Measurements from ENCODE around the gene FHL2.
"Not testable (repeated sequence)": the region's sequence is repeated elsewhere in the genome, so short reads cannot be mapped to it uniquely, and the experiment has no call there.

The FHL2 gene

DNA sequence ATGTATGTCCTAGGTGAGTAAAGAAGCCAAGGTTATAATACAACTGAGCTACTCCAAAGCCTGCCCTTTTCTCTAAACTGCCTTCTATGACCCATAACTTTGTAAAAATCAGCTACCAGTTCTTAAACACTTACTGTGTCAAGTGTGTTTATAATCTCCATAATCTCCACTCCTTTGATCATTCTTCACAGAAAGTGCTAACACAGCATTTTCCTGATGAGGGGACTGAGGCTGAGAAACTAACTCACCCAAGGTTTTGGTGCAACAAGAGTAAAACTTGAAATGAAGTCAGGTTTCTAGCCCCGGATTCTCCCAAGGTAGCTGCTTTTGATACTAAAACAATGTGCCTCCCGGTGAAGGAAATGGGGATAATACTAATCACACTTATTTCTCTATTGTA lies 63.4 kb downstream of the FHL2 start:
- no peak overlapping the region for H3K4me3 ChIP-seq (ENCODE audit: low read depth, low read length)
- 0 out of 2 replicates have a peak, but pooled peaks cover 4% of the 10 kb centered on the region for H3K27me3 ChIP-seq (ENCODE audit: control insufficient read depth, insufficient read depth, low read length)
- peaks cover 10% of the 10 kb centered on the region for H3K4me1 ChIP-seq (ENCODE audit: control insufficient read depth, insufficient read depth, low read length)
- no peak overlapping the region for H3K9ac ChIP-seq (ENCODE audit: low read depth, low read length)
- H3K36me3 ChIP-seq (ENCODE audit: control insufficient read depth, insufficient read depth, low read length): peaks cover 25% of the 10 kb centered on the region
- no peak overlapping the region for H3K27ac ChIP-seq (ENCODE audit: low read depth, low read length)
- no peaks in the 10 kb centered on the region for H3K9me3 ChIP-seq (ENCODE audit: control insufficient read depth, insufficient read depth, low read length)

DNA sequence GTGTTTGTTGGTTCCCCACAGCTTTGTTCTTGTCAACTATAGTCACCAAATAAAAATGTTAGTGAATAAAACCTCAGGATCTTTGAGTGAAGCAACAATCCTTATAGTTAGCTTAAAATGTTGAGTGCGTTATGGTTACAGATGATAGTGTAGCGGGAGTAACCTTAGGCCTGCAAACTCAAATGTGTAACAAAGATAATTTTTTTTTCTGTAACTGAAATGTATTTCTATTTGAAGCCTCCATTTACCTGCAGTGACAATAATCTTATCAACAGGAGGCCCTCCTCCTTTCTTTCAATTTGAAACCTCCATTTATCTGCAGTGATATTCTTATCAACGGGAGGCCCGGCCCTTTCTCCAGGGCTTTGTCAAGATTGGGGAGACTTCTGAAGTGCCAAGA lies 64.6 kb downstream of the FHL2 start:
- Histone ChIP-seq H3K4me3 (ENCODE audit: low read depth, low read length) (no peak overlapping the region), H3K9ac (ENCODE audit: low read depth, low read length) (no peak overlapping the region), H3K27ac (ENCODE audit: low read depth, low read length) (no peak overlapping the region), H3K27me3 (ENCODE audit: control insufficient read depth, insufficient read depth, low read length) (0 out of 2 replicates have a peak, but pooled peaks cover 4% of the 10 kb centered on the region), H3K4me1 (ENCODE audit: control insufficient read depth, insufficient read depth, low read length) (peaks cover 14% of the 10 kb centered on the region), H3K9me3 (ENCODE audit: control insufficient read depth, insufficient read depth, low read length) (no peaks in the 10 kb centered on the region), H3K36me3 (ENCODE audit: control insufficient read depth, insufficient read depth, low read length) (peaks cover 12% of the 10 kb centered on the region; the same call in 1 of the 2 replicates)

- Histone ChIP-seq H3K27me3 (ENCODE audit: control insufficient read depth, insufficient read depth, low read length) (0 out of 2 replicates have a peak, but pooled peaks cover 4% of the 10 kb centered on the region), H3K9me3 (ENCODE audit: control insufficient read depth, insufficient read depth, low read length) (no peaks in the 10 kb centered on the region), H3K27ac (ENCODE audit: low read depth, low read length) (no peak overlapping the region), H3K9ac (ENCODE audit: low read depth, low read length) (no peak overlapping the region), H3K36me3 (ENCODE audit: control insufficient read depth, insufficient read depth, low read length) (peaks cover 11% of the 10 kb centered on the region; the same call in 1 of the 2 replicates), H3K4me1 (ENCODE audit: control insufficient read depth, insufficient read depth, low read length) (peaks cover 6% of the 10 kb centered on the region), H3K4me3 (ENCODE audit: low read depth, low read length) (no peak overlapping the region)
Observed at GRCh38 chr2:105330681-105331375, 68.0 kb downstream of the FHL2 start.

- peak within 1 kb of the TSS; percentile 7 for H3K27ac ChIP-seq (ENCODE audit: low read depth, low read length)
- peak within 1 kb of the TSS; percentile 87 for H3K9ac ChIP-seq (ENCODE audit: low read depth, low read length)
- H3K9me3 ChIP-seq (ENCODE audit: control insufficient read depth, insufficient read depth, low read length): no peaks in the 10 kb centered on the region
- H3K27me3 ChIP-seq (ENCODE audit: control insufficient read depth, insufficient read depth, low read length): 0 out of 2 replicates have a peak, but pooled peaks cover 4% of the 10 kb centered on the region
- peaks cover 10% of the 10 kb centered on the region; the same call in 1 of the 2 replicates for H3K36me3 ChIP-seq (ENCODE audit: control insufficient read depth, insufficient read depth, low read length)
- peaks cover 16% of the 10 kb centered on the region for H3K4me1 ChIP-seq (ENCODE audit: control insufficient read depth, insufficient read depth, low read length)
- H3K4me3 ChIP-seq (ENCODE audit: low read depth, low read length): peak within 1 kb of the TSS; percentile 87
Observed at GRCh38 chr2:105329561-105330495, 69.0 kb downstream of the FHL2 start, which contains the start of gene TGFBRAP1. TSS of gene TGFBRAP1 (minus strand) at chr2:105329735. CDS start at chr2:105308301, 21,434 bp downstream.

- Histone ChIP-seq H3K9ac (ENCODE audit: low read depth, low read length) (peak overlapping the region; percentile 64), H3K36me3 (ENCODE audit: control insufficient read depth, insufficient read depth, low read length) (peaks cover 4% of the 10 kb centered on the region; the same call in 1 of the 2 replicates), H3K4me3 (ENCODE audit: low read depth, low read length) (peak overlapping the region; percentile 87), H3K27ac (ENCODE audit: low read depth, low read length) (no peak overlapping the region), H3K27me3 (ENCODE audit: control insufficient read depth, insufficient read depth, low read length) (0 out of 2 replicates have a peak, but pooled peaks cover 4% of the 10 kb centered on the region), H3K4me1 (ENCODE audit: control insufficient read depth, insufficient read depth, low read length) (peaks cover 20% of the 10 kb centered on the region), H3K9me3 (ENCODE audit: control insufficient read depth, insufficient read depth, low read length) (no peaks in the 10 kb centered on the region)
Observed at GRCh38 chr2:105329197-105329554, 69.7 kb downstream of the FHL2 start.

GRCh38 chr2:105328281-105329196 lies 70.3 kb downstream of the FHL2 start:
- Histone ChIP-seq H3K4me3 (ENCODE audit: low read depth, low read length) (peak overlapping the region; percentile 87), H3K9me3 (ENCODE audit: control insufficient read depth, insufficient read depth, low read length) (no peaks in the 10 kb centered on the region), H3K27me3 (ENCODE audit: control insufficient read depth, insufficient read depth, low read length) (0 out of 2 replicates have a peak, but pooled peaks cover 4% of the 10 kb centered on the region), H3K9ac (ENCODE audit: low read depth, low read length) (peak overlapping the region; percentile 64), H3K36me3 (ENCODE audit: control insufficient read depth, insufficient read depth, low read length) (no peaks in the 10 kb centered on the region; the same call in 1 of the 2 replicates), H3K4me1 (ENCODE audit: control insufficient read depth, insufficient read depth, low read length) (peaks cover 20% of the 10 kb centered on the region), H3K27ac (ENCODE audit: low read depth, low read length) (no peak overlapping the region)

DNA sequence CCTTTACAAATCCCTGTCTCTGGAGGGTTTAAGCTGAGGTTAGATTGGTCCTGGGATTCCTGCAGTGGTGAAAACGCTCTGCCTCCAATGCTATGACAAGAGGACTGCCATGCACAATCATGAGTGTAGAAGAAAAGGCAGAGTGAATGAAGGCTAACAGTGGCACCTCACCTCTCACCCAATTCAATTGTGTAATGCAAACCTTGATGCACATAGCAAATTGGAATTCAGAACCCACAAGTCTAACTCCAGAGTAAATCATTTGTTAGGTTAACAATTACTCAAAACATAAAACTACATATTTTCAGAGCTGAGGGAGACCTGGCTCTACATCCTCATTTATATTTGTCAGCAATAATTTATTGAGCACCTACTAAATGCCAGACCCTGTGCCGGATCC lies 71.2 kb downstream of the FHL2 start:
- Histone ChIP-seq H3K27ac (ENCODE audit: low read depth, low read length) (no peak overlapping the region), H3K9me3 (ENCODE audit: control insufficient read depth, insufficient read depth, low read length) (no peaks in the 10 kb centered on the region), H3K4me3 (ENCODE audit: low read depth, low read length) (no peak overlapping the region), H3K9ac (ENCODE audit: low read depth, low read length) (no peak overlapping the region), H3K4me1 (ENCODE audit: control insufficient read depth, insufficient read depth, low read length) (peaks cover 20% of the 10 kb centered on the region), H3K36me3 (ENCODE audit: control insufficient read depth, insufficient read depth, low read length) (no peaks in the 10 kb centered on the region; the same call in 1 of the 2 replicates), H3K27me3 (ENCODE audit: control insufficient read depth, insufficient read depth, low read length) (0 out of 2 replicates have a peak, but pooled peaks cover 4% of the 10 kb centered on the region)

DNA sequence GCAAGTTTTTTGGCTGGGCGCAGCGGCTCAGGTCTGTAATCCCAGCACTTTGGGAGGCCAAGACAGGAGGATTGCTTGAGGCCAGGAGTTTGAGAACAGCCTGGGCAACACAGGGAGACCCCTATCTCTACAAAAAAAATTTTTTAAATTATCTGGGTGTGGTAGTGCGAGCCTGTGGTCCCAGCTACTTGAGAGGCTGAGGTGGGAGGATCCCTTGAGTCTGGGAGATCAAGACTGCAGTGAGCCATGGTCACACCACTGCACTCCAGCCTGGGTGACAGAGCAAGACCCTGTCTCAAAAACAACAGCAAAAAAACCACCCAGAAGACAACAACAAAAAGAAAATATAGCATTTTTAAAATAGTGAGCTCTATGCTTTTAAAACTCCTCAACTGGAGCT lies 71.6 kb downstream of the FHL2 start:
- peaks cover 20% of the 10 kb centered on the region for H3K4me1 ChIP-seq (ENCODE audit: control insufficient read depth, insufficient read depth, low read length)
- H3K27ac ChIP-seq (ENCODE audit: low read depth, low read length): not testable (repeated sequence)

DNA sequence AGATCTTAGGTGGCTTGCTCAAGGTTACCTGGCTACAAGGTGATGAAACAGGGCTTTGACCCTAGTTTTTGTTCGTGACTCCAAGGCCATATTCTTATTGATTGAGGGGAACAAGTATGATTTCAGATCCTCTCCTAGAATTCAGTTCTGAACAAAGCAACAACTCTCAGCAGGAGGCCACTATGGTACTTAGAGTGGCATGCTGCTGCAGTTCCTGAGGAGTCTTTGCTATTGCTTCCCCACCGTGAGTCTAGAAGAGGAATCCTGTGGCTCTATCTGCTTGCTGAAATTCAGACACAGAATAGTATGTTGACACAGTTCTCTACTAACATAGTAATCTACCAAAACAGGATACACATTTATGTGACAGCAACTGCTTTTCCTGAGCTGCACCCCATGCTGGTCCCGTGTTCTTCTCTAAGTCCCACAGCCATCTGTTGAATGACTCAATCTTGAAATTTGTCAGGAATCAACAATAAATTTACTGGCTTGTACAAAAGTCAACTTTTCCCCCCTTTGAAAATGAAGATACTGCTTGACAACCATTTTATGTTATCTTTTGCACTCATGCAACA lies 73.4 kb downstream of the FHL2 start:
- peaks cover 19% of the 10 kb centered on the region for H3K4me1 ChIP-seq (ENCODE audit: control insufficient read depth, insufficient read depth, low read length)
- H3K27ac ChIP-seq (ENCODE audit: low read depth, low read length): peak overlapping the region; percentile 24

More for the DNA sequence above, 71.6 kb downstream of the FHL2 start:
- not testable (repeated sequence) for H3K9ac ChIP-seq (ENCODE audit: low read depth, low read length); H3K4me3 ChIP-seq (ENCODE audit: low read depth, low read length); H3K9me3 ChIP-seq (ENCODE audit: control insufficient read depth, insufficient read depth, low read length); H3K36me3 ChIP-seq (ENCODE audit: control insufficient read depth, insufficient read depth, low read length); H3K27me3 ChIP-seq (ENCODE audit: control insufficient read depth, insufficient read depth, low read length)

DNA sequence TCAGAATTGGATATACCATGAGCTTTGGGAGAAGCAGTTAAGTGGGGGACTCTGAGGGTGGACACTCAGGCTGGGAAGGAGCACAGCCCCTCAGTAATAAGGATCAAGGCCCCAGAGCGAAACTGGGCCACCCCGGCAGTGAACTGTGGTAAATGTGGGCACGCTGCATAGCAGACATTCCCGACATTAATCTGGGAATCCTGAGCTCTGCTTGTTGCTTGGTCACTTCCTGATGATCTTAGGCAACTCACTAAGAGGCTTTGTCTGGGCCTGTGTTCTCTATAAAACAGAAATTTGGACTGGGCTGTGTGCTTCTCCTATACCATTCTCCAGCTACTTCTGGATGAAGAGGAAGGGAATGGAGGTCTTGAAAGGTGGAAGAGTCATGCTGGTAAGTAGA lies 74.1 kb downstream of the FHL2 start:
- Histone ChIP-seq H3K36me3 (ENCODE audit: control insufficient read depth, insufficient read depth, low read length) (no peaks in the 10 kb centered on the region; the same call in 1 of the 2 replicates), H3K9me3 (ENCODE audit: control insufficient read depth, insufficient read depth, low read length) (no peaks in the 10 kb centered on the region), H3K9ac (ENCODE audit: low read depth, low read length) (no peak overlapping the region), H3K4me1 (ENCODE audit: control insufficient read depth, insufficient read depth, low read length) (peaks cover 14% of the 10 kb centered on the region), H3K27me3 (ENCODE audit: control insufficient read depth, insufficient read depth, low read length) (no peaks in the 10 kb centered on the region), H3K4me3 (ENCODE audit: low read depth, low read length) (no peak overlapping the region), H3K27ac (ENCODE audit: low read depth, low read length) (peak overlapping the region; percentile 24)

More for the DNA sequence above, 73.4 kb downstream of the FHL2 start:
- H3K27me3 ChIP-seq (ENCODE audit: control insufficient read depth, insufficient read depth, low read length): no peaks in the 10 kb centered on the region
- no peak overlapping the region for H3K9ac ChIP-seq (ENCODE audit: low read depth, low read length)
- no peak overlapping the region for H3K4me3 ChIP-seq (ENCODE audit: low read depth, low read length)
- no peaks in the 10 kb centered on the region for H3K9me3 ChIP-seq (ENCODE audit: control insufficient read depth, insufficient read depth, low read length)
- no peaks in the 10 kb centered on the region; the same call in 1 of the 2 replicates for H3K36me3 ChIP-seq (ENCODE audit: control insufficient read depth, insufficient read depth, low read length)

Measured in HUES48 (cell line).